HEK293 (cell line): Measurements from ENCODE around the gene NASP.

Experiments used
- CTCF ChIA-PET: fragments of 350-600 bp; formaldehyde crosslinking; extraction: SDS; loops from one replicate; lab custom pipeline; 2021; ENCODE audit warnings: antibody characterized with exemption; lab: Yijun Ruan, JAX
- POLR2A ChIA-PET: fragments of 300-600 bp; formaldehyde crosslinking; extraction: SDS; loops from one replicate; lab custom pipeline; 2020; ENCODE audit warnings: antibody characterized with exemption, inconsistent platforms; lab: Yijun Ruan, JAX
- H3K27ac ChIP-seq: fragments of 200-500 bp; sonication (Bioruptor generic); 2 replicates; pipeline ENCODE4 v1.5.1; 2014; ENCODE audit warnings: low read depth, low read length, control low read depth, inconsistent platforms; ENCODE audit errors: extremely low read depth
- H3K36me3 ChIP-seq, 2 experiments: fragments of 200-500 bp in 1 of 2; sonication (Bioruptor generic) in 1 of 2; 1 replicate in 1 of 2; 2 replicates in 1 of 2; pipeline ENCODE4 v1.5.1; 2014 to 2017; ENCODE audit warnings: inconsistent platforms in 2 of 2, low read length in 2 of 2; ENCODE audit not compliant: control insufficient read depth in 2 of 2, insufficient read depth in 1 of 2
- H3K4me1 ChIP-seq: fragments of 200-500 bp; sonication (Bioruptor generic); 2 replicates; pipeline ENCODE4 v1.5.1; 2014; ENCODE audit warnings: mild to moderate bottlenecking, low read length, inconsistent platforms; ENCODE audit not compliant: control insufficient read depth, insufficient read depth
- H3K4me3 ChIP-seq: 2 replicates; pipeline ENCODE4 v1.5.1; 2011; ENCODE audit warnings: low read depth, mild to moderate bottlenecking, control low read depth, low read length, moderate library complexity
- H3K9me3 ChIP-seq: fragments of 200-500 bp; sonication (Bioruptor generic); 2 replicates; pipeline ENCODE4 v1.5.1; 2014; ENCODE audit warnings: low read depth, low read length, inconsistent platforms; ENCODE audit not compliant: control insufficient read depth, insufficient read depth
- BCL11A ChIP-seq: fragments of 450-650 bp; formaldehyde crosslinking; IDR thresholded peaks from 2 replicates; pipeline ENCODE4 v1.5.1; 2016; ENCODE audit warnings: low read depth, missing biosample characterization, missing genetic modification characterization
- BCL11B ChIP-seq: fragments of 450-650 bp; formaldehyde crosslinking; IDR thresholded peaks from 2 replicates; pipeline ENCODE4 v1.5.1; 2016; ENCODE audit warnings: low read depth, missing biosample characterization, missing genetic modification characterization
- KLF16 ChIP-seq: fragments of 450-650 bp; formaldehyde crosslinking; IDR thresholded peaks from 2 replicates; pipeline ENCODE4 v1.5.1; 2017; ENCODE audit warnings: missing biosample characterization, missing genetic modification characterization
- KLF9 ChIP-seq: fragments of 450-650 bp; formaldehyde crosslinking; IDR thresholded peaks from 2 replicates; pipeline ENCODE4 v1.5.1; 2016; ENCODE audit warnings: missing biosample characterization, missing genetic modification characterization, low read depth
- MEIS1 ChIP-seq: sonication (generic); formaldehyde crosslinking; IDR thresholded peaks from 2 replicates; pipeline ENCODE4 v1.8.1; 2022; ENCODE audit warnings: missing genetic modification reagents, mild to moderate bottlenecking, borderline replicate concordance
- SCRT1 ChIP-seq: fragments of 450-650 bp; formaldehyde crosslinking; IDR thresholded peaks from 2 replicates; pipeline ENCODE4 v1.5.1; 2016; ENCODE audit warnings: missing biosample characterization, missing genetic modification characterization, borderline replicate concordance
- TRIM28 ChIP-seq: IDR thresholded peaks from 2 replicates; pipeline ENCODE4 v1.6.1; 2011; ENCODE audit warnings: low read length, control low read depth, borderline replicate concordance
- ZBTB48 ChIP-seq: fragments of 450-650 bp; formaldehyde crosslinking; IDR thresholded peaks from 2 replicates; pipeline ENCODE4 v1.5.1; 2016; ENCODE audit warnings: missing biosample characterization, missing genetic modification characterization
- ZNF10 ChIP-seq: fragments of 450-650 bp; formaldehyde crosslinking; IDR thresholded peaks from 2 replicates; pipeline ENCODE4 v1.5.1; 2017; ENCODE audit warnings: missing biosample characterization, missing genetic modification characterization
- ZNF132 ChIP-seq: fragments of 450-650 bp; formaldehyde crosslinking; IDR thresholded peaks from 2 replicates; pipeline ENCODE4 v1.5.1; 2017; ENCODE audit warnings: missing biosample characterization, missing genetic modification characterization, borderline replicate concordance
- ZNF37A ChIP-seq: fragments of 450-650 bp; IDR thresholded peaks from 2 replicates; pipeline ENCODE4 v1.5.1; 2018; ENCODE audit warnings: missing biosample characterization, missing genetic modification characterization
- ZNF391 ChIP-seq: fragments of 450-650 bp; formaldehyde crosslinking; IDR thresholded peaks from 2 replicates; pipeline ENCODE4 v1.5.1; 2016; ENCODE audit warnings: low read depth, missing biosample characterization, missing genetic modification characterization, borderline replicate concordance
- ZNF549 ChIP-seq: fragments of 450-650 bp; IDR thresholded peaks from 2 replicates; pipeline ENCODE4 v1.5.1; 2018; ENCODE audit warnings: missing biosample characterization, missing genetic modification characterization, mild to moderate bottlenecking, inconsistent platforms, moderate library complexity
- ZNF626 ChIP-seq: fragments of 450-650 bp; sonication (Bioruptor Pico); formaldehyde crosslinking; IDR thresholded peaks from 2 replicates; pipeline ENCODE4 v1.5.1; 2018; ENCODE audit warnings: missing biosample characterization, missing genetic modification characterization, inconsistent platforms
- ZNF658 ChIP-seq: fragments of 450-650 bp; formaldehyde crosslinking; IDR thresholded peaks from 2 replicates; pipeline ENCODE4; 2016; ENCODE audit warnings: missing biosample characterization, missing genetic modification characterization
- ZNF707 ChIP-seq: fragments of 450-650 bp; formaldehyde crosslinking; IDR thresholded peaks from 2 replicates; pipeline ENCODE4 v1.5.1; 2016; ENCODE audit warnings: missing biosample characterization, missing genetic modification characterization
- ZNF768 ChIP-seq: fragments of 450-650 bp; formaldehyde crosslinking; IDR thresholded peaks from 2 replicates; pipeline ENCODE4 v1.5.1; 2018; ENCODE audit warnings: missing biosample characterization, mild to moderate bottlenecking, missing genetic modification characterization
- ZNF830 ChIP-seq: fragments of 450-650 bp; IDR thresholded peaks from 2 replicates; pipeline ENCODE4 v1.5.0; 2018; ENCODE audit warnings: missing biosample characterization, missing genetic modification characterization, low read depth, mild to moderate bottlenecking, moderate library complexity
- TF ChIP-seq, protein P1 (sequence below): fragments of 450-650 bp; formaldehyde crosslinking; IDR thresholded peaks from 2 replicates; pipeline ENCODE4 v1.5.1; 2016; ENCODE audit warnings: missing biosample characterization, missing genetic modification characterization
- TF ChIP-seq, protein P2 (sequence below): fragments of 450-650 bp; IDR thresholded peaks from 2 replicates; pipeline ENCODE4 v1.5.1; 2018; ENCODE audit warnings: missing biosample characterization, missing genetic modification characterization
- TF ChIP-seq, protein P3 (sequence below): fragments of 450-650 bp; formaldehyde crosslinking; IDR thresholded peaks from 2 replicates; pipeline ENCODE4 v1.5.1; 2016; ENCODE audit warnings: missing biosample characterization, missing genetic modification characterization
- TF ChIP-seq, protein P4 (sequence below): fragments of 450-650 bp; formaldehyde crosslinking; IDR thresholded peaks from 2 replicates; pipeline ENCODE4 v1.5.1; 2016; ENCODE audit warnings: missing biosample characterization, missing genetic modification characterization
- TF ChIP-seq, protein P5 (sequence below): fragments of 450-650 bp; formaldehyde crosslinking; IDR thresholded peaks from 2 replicates; pipeline ENCODE4 v1.5.1; 2016; ENCODE audit warnings: missing biosample characterization, missing genetic modification characterization, borderline replicate concordance
- TF ChIP-seq, protein P6 (sequence below): fragments of 450-650 bp; formaldehyde crosslinking; IDR thresholded peaks from 2 replicates; pipeline ENCODE4 v1.5.1; 2017; ENCODE audit warnings: missing biosample characterization, missing genetic modification characterization

Gene NASP

DNA sequence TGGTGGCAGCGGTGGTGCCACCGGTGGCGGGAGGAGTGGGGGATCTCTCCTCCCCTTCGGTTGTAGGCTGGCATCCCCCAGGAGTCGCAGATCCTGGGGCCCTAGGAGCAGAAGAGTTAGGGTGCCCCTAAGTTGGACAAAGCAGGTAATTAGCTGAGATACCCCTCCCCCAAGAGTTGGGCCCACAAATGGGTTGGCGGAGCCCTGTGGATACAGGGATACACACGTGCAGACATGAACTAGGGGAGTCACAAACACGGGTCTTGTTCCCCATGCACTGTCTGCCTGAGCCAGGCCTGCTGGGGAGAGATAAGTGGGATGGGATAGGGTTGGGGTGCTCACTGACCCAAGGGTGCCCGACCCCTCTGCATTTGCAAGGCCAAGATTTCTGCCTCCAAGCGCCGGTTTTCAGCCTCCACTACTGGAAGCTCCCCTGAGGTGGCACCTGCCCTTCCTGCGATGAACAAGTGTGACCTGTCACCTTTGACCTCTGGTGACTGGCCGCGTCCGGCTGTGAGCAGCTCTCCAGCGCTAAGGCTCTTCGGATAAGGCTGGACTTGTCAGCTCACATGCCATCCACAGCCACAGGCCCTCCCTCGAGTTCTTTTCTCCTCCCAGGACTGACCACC lies 38.2 kb downstream of the NASP start:
- H3K36me3 ChIP-seq = peaks cover 6 to 83% of the 10 kb centered on the region in 2 experiments
- TF ChIP-seq TRIM28 (no peak), BCL11A (tag by site-specific recombination) (peak; percentile 87; the same call in 1 of the 2 replicates), ZNF626 (tag by site-specific recombination) (no peak), BCL11B (tag by site-specific recombination) (0 out of 2 replicates have a peak, but pooled peaks have one; percentile 66), ZNF768 (tag by site-specific recombination) (no peak), KLF9 (tag by site-specific recombination) (no peak), ZNF549 (no peak)
- TF ChIP-seq, protein P1, sequence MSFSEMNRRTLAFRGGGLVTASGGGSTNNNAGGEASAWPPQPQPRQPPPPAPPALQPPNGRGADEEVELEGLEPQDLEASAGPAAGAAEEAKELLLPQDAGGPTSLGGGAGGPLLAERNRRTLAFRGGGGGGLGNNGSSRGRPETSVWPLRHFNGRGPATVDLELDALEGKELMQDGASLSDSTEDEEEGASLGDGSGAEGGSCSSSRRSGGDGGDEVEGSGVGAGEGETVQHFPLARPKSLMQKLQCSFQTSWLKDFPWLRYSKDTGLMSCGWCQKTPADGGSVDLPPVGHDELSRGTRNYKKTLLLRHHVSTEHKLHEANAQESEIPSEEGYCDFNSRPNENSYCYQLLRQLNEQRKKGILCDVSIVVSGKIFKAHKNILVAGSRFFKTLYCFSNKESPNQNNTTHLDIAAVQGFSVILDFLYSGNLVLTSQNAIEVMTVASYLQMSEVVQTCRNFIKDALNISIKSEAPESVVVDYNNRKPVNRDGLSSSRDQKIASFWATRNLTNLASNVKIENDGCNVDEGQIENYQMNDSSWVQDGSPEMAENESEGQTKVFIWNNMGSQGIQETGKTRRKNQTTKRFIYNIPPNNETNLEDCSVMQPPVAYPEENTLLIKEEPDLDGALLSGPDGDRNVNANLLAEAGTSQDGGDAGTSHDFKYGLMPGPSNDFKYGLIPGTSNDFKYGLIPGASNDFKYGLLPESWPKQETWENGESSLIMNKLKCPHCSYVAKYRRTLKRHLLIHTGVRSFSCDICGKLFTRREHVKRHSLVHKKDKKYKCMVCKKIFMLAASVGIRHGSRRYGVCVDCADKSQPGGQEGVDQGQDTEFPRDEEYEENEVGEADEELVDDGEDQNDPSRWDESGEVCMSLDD (tag by site-specific recombination) = 0 out of 2 replicates have a peak, but pooled peaks have one; percentile 23
- no peaks in the 10 kb centered on the region for H3K4me1 ChIP-seq
- H3K27ac ChIP-seq = no peak overlapping the region
- ChIA-PET POLR2A (interaction anchor here (1.4 kb wide), 1 partner anchor 10 kb away, joined by 8 read pairs; no protein-coding TSS in a partner anchor), CTCF (no interaction called here)
- H3K9me3 ChIP-seq = no peaks in the 10 kb centered on the region
- H3K4me3 ChIP-seq = no peak overlapping the region

DNA sequence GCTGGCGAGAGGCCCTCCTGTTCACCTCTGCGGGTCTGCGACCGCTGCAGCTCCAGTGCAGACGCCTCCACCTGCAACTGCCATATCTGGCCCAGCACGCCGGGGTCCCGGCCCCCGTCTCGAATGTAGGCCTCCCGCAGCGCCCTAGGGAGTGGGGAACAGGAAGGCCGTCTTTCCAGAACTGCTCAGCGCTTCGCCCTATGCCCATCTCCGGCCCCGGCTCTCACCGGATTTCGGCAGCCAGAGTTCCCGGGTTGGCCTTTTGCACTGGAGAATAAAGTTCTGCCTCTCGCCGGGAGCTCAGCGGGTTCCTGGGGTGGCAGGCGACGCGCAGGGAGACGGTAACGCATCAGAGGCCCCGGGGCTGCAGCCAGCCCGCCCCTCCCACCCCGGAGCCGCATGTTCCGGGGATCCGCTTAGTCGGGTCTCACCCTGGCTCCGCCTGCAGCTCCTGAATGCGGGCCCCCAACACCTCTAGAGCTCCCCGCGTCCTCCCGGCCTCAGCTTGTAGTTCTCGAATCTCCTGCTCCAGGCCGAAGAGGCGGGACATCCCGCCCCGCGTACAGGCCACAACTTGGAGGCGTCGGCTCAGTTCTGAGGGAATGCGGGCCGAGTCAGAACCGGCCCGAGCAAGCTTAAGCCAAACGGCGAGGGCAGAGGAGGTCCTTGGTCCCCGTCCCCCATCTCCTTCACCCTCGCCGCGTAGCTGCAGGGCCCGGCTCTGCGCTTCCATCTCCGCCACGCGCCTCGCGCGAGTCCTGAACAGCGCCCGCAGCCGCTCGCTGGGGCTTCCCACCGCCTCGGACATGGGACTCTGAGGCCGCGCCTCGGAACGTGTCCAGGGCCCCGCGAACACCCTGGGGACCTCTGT lies 38.9 kb downstream of the NASP start:
- Histone ChIP-seq H3K27ac (no peak overlapping the region), H3K4me1 (no peaks in the 10 kb centered on the region), H3K36me3 (peaks cover 6 to 83% of the 10 kb centered on the region in 2 experiments), H3K9me3 (no peaks in the 10 kb centered on the region), H3K4me3 (no peak overlapping the region)
- POLR2A ChIA-PET = interaction anchor here (1.2 to 1.4 kb wide), 2 partner anchors 11 to 101 kb away, joined by 3 to 8 read pairs; partner anchors contain the start of gene PRDX1
- TF ChIP-seq ZNF10 (tag by site-specific recombination) (no peak), ZNF391 (tag by site-specific recombination) (no peak), ZNF830 (no peak), ZBTB48 (no peak), ZNF707 (no peak), MEIS1 (no peak), SCRT1 (tag by site-specific recombination) (no peak), ZNF132 (tag by site-specific recombination) (no peak), ZNF37A (tag by site-specific recombination) (no peak), KLF16 (tag by site-specific recombination) (no peak), BCL11B (tag by site-specific recombination) (no peak), ZNF658 (no peak)
- TF ChIP-seq, protein P2, sequence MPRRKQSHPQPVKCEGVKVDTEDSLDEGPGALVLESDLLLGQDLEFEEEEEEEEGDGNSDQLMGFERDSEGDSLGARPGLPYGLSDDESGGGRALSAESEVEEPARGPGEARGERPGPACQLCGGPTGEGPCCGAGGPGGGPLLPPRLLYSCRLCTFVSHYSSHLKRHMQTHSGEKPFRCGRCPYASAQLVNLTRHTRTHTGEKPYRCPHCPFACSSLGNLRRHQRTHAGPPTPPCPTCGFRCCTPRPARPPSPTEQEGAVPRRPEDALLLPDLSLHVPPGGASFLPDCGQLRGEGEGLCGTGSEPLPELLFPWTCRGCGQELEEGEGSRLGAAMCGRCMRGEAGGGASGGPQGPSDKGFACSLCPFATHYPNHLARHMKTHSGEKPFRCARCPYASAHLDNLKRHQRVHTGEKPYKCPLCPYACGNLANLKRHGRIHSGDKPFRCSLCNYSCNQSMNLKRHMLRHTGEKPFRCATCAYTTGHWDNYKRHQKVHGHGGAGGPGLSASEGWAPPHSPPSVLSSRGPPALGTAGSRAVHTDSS = no peak
- TF ChIP-seq, protein P3, sequence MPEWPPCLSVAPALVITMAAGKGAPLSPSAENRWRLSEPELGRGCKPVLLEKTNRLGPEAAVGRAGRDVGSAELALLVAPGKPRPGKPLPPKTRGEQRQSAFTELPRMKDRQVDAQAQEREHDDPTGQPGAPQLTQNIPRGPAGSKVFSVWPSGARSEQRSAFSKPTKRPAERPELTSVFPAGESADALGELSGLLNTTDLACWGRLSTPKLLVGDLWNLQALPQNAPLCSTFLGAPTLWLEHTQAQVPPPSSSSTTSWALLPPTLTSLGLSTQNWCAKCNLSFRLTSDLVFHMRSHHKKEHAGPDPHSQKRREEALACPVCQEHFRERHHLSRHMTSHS (tag by site-specific recombination) = no peak
- TF ChIP-seq, protein P4, sequence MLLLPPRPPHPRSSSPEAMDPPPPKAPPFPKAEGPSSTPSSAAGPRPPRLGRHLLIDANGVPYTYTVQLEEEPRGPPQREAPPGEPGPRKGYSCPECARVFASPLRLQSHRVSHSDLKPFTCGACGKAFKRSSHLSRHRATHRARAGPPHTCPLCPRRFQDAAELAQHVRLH (tag by site-specific recombination) = no peak
- TF ChIP-seq, protein P5, sequence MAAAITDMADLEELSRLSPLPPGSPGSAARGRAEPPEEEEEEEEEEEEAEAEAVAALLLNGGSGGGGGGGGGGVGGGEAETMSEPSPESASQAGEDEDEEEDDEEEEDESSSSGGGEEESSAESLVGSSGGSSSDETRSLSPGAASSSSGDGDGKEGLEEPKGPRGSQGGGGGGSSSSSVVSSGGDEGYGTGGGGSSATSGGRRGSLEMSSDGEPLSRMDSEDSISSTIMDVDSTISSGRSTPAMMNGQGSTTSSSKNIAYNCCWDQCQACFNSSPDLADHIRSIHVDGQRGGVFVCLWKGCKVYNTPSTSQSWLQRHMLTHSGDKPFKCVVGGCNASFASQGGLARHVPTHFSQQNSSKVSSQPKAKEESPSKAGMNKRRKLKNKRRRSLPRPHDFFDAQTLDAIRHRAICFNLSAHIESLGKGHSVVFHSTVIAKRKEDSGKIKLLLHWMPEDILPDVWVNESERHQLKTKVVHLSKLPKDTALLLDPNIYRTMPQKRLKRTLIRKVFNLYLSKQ (tag by site-specific recombination) = no peak
- TF ChIP-seq, protein P6, sequence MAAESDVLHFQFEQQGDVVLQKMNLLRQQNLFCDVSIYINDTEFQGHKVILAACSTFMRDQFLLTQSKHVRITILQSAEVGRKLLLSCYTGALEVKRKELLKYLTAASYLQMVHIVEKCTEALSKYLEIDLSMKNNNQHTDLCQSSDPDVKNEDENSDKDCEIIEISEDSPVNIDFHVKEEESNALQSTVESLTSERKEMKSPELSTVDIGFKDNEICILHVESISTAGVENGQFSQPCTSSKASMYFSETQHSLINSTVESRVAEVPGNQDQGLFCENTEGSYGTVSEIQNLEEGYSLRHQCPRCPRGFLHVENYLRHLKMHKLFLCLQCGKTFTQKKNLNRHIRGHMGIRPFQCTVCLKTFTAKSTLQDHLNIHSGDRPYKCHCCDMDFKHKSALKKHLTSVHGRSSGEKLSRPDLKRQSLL (tag by site-specific recombination) = no peak
- CTCF ChIA-PET = interaction anchor here (0.5 kb wide), 1 partner anchor 49 kb away, joined by 3 read pairs; no protein-coding TSS in a partner anchor
